Measurements from ENCODE around the gene MED12L.

The MED12L gene

GRCh38 chr3:151183265-151183671, 97.8 kb downstream of the MED12L start:
- no peak for DNase-seq

- no peak for DNase-seq
These were observed 105.6 kb downstream of the MED12L start for GRCh38 chr3:151191095-151191494.

GRCh38 chr3:151192545-151192944, 107.1 kb downstream of the MED12L start:
- DNase-seq: no peak

- no peak for DNase-seq
These were observed 110.4 kb downstream of the MED12L start for GRCh38 chr3:151195826-151196225.

- DNase-seq: no peak
These were observed 111.0 kb downstream of the MED12L start for GRCh38 chr3:151196434-151196833.

- DNase-seq: no peak
These were observed 111.8 kb downstream of the MED12L start for GRCh38 chr3:151197228-151197627.

- DNase-seq: no peak
These were observed 112.7 kb downstream of the MED12L start for GRCh38 chr3:151197981-151198767.

- no peak for DNase-seq
These were observed 113.4 kb downstream of the MED12L start for GRCh38 chr3:151198849-151199248.

- no peak for DNase-seq
These were observed 114.3 kb downstream of the MED12L start for GRCh38 chr3:151199554-151200438.

- DNase-seq: no peak
These were observed 115.1 kb downstream of the MED12L start for GRCh38 chr3:151200586-151200985.

- no peak for DNase-seq
These were observed 115.7 kb downstream of the MED12L start for GRCh38 chr3:151201051-151201730.

- no peak for DNase-seq
These were observed 117.6 kb downstream of the MED12L start, which contains the start of gene GPR171 for GRCh38 chr3:151203051-151203420. Gene GPR171 (minus strand): TSS chr3:151203216. CDS start chr3:151199386, 3,830 bp downstream.

- no peak for DNase-seq
These were observed 119.3 kb downstream of the MED12L start for GRCh38 chr3:151204530-151205402.

GRCh38 chr3:151205482-151205881, 120.0 kb downstream of the MED12L start:
- no peak for DNase-seq

GRCh38 chr3:151206201-151206600, 120.7 kb downstream of the MED12L start:
- DNase-seq: no peak

GRCh38 chr3:151209654-151210053, 124.2 kb downstream of the MED12L start:
- DNase-seq: no peak

GRCh38 chr3:151210676-151211381, 125.4 kb downstream of the MED12L start:
- DNase-seq: no peak

GRCh38 chr3:151213151-151213550, 127.7 kb downstream of the MED12L start:
- DNase-seq: no peak

- no peak for DNase-seq
These were observed 128.4 kb downstream of the MED12L start for GRCh38 chr3:151213881-151214280.

- no peak for DNase-seq
These were observed 129.0 kb downstream of the MED12L start for GRCh38 chr3:151214459-151214858.
